K562 (cell line): Measurements from ENCODE around the gene CAMK2B.

Source experiments
- EZH2 ChIP-seq: IDR thresholded peaks from 2 replicates; pipeline ENCODE4 v1.6.1; 2012; ENCODE audit warnings: low read depth, mild to moderate bottlenecking, inconsistent platforms, low read length, borderline replicate concordance
- MXI1 ChIP-seq: IDR thresholded peaks from 2 replicates; pipeline ENCODE4 v1.6.1; 2011; ENCODE audit warnings: low read depth, mild to moderate bottlenecking, improper control_type of control experiment, low read length
- ZNF311 ChIP-seq: fragments of 250-450 bp; sonication (Bioruptor Pico); IDR thresholded peaks from 2 replicates; pipeline ENCODE4 v1.4.0; 2020; ENCODE audit warnings: mild to moderate bottlenecking, moderate library complexity
- ZSCAN29 ChIP-seq: fragments of 450-650 bp; IDR thresholded peaks from 2 replicates; pipeline ENCODE4 v1.6.1; 2017
- TF ChIP-seq, protein P1 (sequence below): sonication (generic); formaldehyde crosslinking; IDR thresholded peaks from 2 replicates; pipeline ENCODE4 v1.8.1; 2023; ENCODE audit warnings: mild to moderate bottlenecking, missing genetic modification reagents
- TF ChIP-seq, protein P2 (sequence below), 2 experiments: IDR thresholded peaks; 2 replicates each; pipeline ENCODE4 v1.6.1; 2012; ENCODE audit warnings: improper control_type of control experiment in 2 of 2, low read depth in 2 of 2, low read length in 2 of 2, borderline replicate concordance in 1 of 2

DNA sequence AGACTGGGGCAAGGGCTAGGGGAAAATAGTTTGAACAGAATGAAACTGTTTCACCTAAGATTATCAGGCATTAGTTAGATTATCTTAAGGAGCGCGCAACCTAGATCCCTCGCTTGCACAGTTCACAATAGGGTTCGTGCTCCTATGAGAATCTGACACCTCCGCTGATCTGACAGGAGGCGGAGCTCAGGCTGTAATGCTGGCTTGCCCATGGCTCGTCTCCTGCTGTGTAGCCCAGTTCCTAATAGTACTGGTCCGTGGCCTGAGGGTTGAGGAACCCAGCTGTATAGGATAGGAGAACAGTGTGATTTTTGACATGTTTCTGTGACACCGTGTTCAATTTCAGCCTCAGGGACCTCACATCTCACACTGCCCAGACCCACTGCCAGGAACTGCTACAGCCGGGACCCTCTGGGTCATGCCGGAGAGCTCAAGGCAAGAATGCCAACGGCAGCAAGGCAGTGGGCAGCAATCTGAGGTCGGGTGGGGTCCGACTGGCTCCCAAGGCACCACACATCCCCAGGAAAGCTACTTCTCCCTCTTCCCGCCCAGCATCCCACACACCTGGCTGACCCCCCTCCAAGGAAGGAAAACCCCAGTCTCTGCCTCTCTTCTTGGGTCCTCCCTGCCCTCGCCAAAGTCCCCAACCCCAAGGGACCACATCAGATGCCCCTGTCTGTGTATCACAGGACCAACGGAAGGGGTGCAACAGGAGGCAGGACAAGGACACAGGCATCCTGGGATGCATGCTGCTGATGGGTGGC is 31.7 kb downstream of the CAMK2B start:
- no peak for TF ChIP-seq ZNF311 (CRISPR knock-in tag)
- TF ChIP-seq, protein P1, sequence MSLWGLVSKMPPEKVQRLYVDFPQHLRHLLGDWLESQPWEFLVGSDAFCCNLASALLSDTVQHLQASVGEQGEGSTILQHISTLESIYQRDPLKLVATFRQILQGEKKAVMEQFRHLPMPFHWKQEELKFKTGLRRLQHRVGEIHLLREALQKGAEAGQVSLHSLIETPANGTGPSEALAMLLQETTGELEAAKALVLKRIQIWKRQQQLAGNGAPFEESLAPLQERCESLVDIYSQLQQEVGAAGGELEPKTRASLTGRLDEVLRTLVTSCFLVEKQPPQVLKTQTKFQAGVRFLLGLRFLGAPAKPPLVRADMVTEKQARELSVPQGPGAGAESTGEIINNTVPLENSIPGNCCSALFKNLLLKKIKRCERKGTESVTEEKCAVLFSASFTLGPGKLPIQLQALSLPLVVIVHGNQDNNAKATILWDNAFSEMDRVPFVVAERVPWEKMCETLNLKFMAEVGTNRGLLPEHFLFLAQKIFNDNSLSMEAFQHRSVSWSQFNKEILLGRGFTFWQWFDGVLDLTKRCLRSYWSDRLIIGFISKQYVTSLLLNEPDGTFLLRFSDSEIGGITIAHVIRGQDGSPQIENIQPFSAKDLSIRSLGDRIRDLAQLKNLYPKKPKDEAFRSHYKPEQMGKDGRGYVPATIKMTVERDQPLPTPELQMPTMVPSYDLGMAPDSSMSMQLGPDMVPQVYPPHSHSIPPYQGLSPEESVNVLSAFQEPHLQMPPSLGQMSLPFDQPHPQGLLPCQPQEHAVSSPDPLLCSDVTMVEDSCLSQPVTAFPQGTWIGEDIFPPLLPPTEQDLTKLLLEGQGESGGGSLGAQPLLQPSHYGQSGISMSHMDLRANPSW (CRISPR knock-in tag), result no peak
- TF ChIP-seq MXI1, result no peak
- no peak for TF ChIP-seq ZSCAN29
- TF ChIP-seq, protein P2, sequence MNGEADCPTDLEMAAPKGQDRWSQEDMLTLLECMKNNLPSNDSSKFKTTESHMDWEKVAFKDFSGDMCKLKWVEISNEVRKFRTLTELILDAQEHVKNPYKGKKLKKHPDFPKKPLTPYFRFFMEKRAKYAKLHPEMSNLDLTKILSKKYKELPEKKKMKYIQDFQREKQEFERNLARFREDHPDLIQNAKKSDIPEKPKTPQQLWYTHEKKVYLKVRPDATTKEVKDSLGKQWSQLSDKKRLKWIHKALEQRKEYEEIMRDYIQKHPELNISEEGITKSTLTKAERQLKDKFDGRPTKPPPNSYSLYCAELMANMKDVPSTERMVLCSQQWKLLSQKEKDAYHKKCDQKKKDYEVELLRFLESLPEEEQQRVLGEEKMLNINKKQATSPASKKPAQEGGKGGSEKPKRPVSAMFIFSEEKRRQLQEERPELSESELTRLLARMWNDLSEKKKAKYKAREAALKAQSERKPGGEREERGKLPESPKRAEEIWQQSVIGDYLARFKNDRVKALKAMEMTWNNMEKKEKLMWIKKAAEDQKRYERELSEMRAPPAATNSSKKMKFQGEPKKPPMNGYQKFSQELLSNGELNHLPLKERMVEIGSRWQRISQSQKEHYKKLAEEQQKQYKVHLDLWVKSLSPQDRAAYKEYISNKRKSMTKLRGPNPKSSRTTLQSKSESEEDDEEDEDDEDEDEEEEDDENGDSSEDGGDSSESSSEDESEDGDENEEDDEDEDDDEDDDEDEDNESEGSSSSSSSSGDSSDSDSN (IDR thresholded peaks at IDR 0.05; ENCODE audit: borderline replicate concordance in 1 of 2, low read depth in 2 of 2, low read length in 2 of 2), result no peak
- TF ChIP-seq EZH2, result no peak
